ENCODE measurements around the gene FARP1.

DNA sequence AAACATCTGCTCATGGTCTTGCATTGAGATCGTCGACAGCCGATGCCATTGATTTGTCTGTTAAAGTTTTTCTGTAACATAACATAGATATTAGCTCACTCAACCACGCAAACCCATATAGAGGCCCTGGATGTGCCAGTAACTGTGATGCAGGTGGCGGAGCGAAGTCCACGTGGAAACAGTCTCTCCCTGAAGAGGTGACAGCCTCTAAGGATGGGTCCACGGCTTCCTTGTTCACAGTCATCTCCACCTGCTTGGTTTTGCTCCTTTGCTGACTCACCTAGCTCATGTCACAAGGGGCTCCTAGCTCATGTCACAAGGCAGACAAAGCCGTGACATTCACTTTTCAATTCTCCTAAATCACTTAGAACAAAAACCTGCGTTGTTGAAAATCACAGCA is 42.4 kb upstream of the FARP1 start:
- TF ChIP-seq, protein P1, sequence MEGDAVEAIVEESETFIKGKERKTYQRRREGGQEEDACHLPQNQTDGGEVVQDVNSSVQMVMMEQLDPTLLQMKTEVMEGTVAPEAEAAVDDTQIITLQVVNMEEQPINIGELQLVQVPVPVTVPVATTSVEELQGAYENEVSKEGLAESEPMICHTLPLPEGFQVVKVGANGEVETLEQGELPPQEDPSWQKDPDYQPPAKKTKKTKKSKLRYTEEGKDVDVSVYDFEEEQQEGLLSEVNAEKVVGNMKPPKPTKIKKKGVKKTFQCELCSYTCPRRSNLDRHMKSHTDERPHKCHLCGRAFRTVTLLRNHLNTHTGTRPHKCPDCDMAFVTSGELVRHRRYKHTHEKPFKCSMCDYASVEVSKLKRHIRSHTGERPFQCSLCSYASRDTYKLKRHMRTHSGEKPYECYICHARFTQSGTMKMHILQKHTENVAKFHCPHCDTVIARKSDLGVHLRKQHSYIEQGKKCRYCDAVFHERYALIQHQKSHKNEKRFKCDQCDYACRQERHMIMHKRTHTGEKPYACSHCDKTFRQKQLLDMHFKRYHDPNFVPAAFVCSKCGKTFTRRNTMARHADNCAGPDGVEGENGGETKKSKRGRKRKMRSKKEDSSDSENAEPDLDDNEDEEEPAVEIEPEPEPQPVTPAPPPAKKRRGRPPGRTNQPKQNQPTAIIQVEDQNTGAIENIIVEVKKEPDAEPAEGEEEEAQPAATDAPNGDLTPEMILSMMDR (IDR thresholded peaks at IDR 0.05; ENCODE audit: insufficient read depth, low read length, poor library complexity, severe bottlenecking): no peak
- no peak for TF ChIP-seq EZH2phosphoT487 (conservative IDR thresholded peaks at IDR 0.05; ENCODE audit: low read length)

Data from SU-DHL-6 (cell line).